ENCODE data around the gene CRYZL1. TPM values are rescaled to one million over a fixed set of nuclear protein-coding genes. Genes with fewer than 3 reads are reported as not detected.

Gene CRYZL1
- polyA plus RNA-seq, 3 donors, result 25.9 to 30.6 (median 26.1) TPM

- peaks cover 79% of the 10 kb centered on the region for H3K79me2 ChIP-seq (ENCODE audit: insufficient read depth, low read length)
- H3K9me3 Mint-ChIP-seq, result no peaks in the 10 kb centered on the region
Measured at GRCh38 chr21:33566514-33566913, 75.0 kb downstream of the CRYZL1 start.

GRCh38 chr21:33562389-33562788, 79.2 kb downstream of the CRYZL1 start:
- no peaks in the 10 kb centered on the region for H3K9me3 Mint-ChIP-seq
- H4K20me1 ChIP-seq (ENCODE audit: insufficient read depth, low read length), result peaks cover 95% of the 10 kb centered on the region
- H3K36me3 Mint-ChIP-seq, result peaks cover 52 to 76% of the 10 kb centered on the region in 2 donors
- H2AFZ ChIP-seq (ENCODE audit: insufficient read depth, low read depth, low read length, poor library complexity, severe bottlenecking), result no peak overlapping the region
- TF ChIP-seq CTCF (IDR thresholded peaks at IDR 0.05), result no peak
- H3K27ac ChIP-seq (ENCODE audit: low read depth in 1 of 2, low read length in 2 of 2), result no peak overlapping the region
- H3K9me3 ChIP-seq (replicated peaks in 1 of 2; ENCODE audit: control insufficient read depth in 1 of 2, insufficient read depth in 1 of 2, low read length in 2 of 2), result no peaks in the 10 kb centered on the region
- no peaks in the 10 kb centered on the region for H3K4me1 ChIP-seq (ENCODE audit: control insufficient read depth in 1 of 2, insufficient read depth in 2 of 2, low read length in 2 of 2)
- no peak for DNase-seq
- H3K79me2 ChIP-seq (ENCODE audit: insufficient read depth, low read length), result peaks cover 78% of the 10 kb centered on the region
- no peaks in the 10 kb centered on the region for H3K4me1 Mint-ChIP-seq
- no peak overlapping the region for H3K4me3 Mint-ChIP-seq
- no peak overlapping the region for H3K4me2 ChIP-seq (replicated peaks; ENCODE audit: extremely low read depth, low read length, poor library complexity, severe bottlenecking)
- no peaks in the 10 kb centered on the region for H3K27me3 ChIP-seq (ENCODE audit: control insufficient read depth in 2 of 2, insufficient read depth in 2 of 2, low read length in 2 of 2)
- no peak overlapping the region for H3K4me3 ChIP-seq (replicated peaks in 1 of 3; ENCODE audit: low read depth in 2 of 3, low read length in 3 of 3)
- no CpG with 5 or more reads among the region's 2 CpGs for WGBS (ENCODE audit: insufficient coverage)
- no peaks in the 10 kb centered on the region for H3K27me3 Mint-ChIP-seq (ENCODE audit: low read depth in 3 of 3)
- intact Hi-C loops (cut with micrococcal nuclease), result no loop called here
- H3K36me3 ChIP-seq (replicated peaks in 1 of 2; ENCODE audit: control insufficient read depth in 1 of 2, insufficient read depth in 2 of 2, low read length in 2 of 2), result peaks cover 77 to 94% of the 10 kb centered on the region in 2 donors
- peak overlapping the region in 1 of 7 donors; percentile 22 for H3K27ac Mint-ChIP-seq
- no peak overlapping the region for H3K9ac ChIP-seq (ENCODE audit: insufficient read depth, low read length, poor library complexity, severe bottlenecking)

More at GRCh38 chr21:33566514-33566913, 75.0 kb downstream of the CRYZL1 start:
- Histone ChIP-seq H3K9me3 (replicated peaks in 1 of 2; ENCODE audit: control insufficient read depth in 1 of 2, insufficient read depth in 1 of 2, low read length in 2 of 2) (no peaks in the 10 kb centered on the region), H4K20me1 (ENCODE audit: insufficient read depth, low read length) (peaks cover 95% of the 10 kb centered on the region), H2AFZ (ENCODE audit: insufficient read depth, low read depth, low read length, poor library complexity, severe bottlenecking) (no peak overlapping the region), H3K4me1 (ENCODE audit: control insufficient read depth in 1 of 2, insufficient read depth in 2 of 2, low read length in 2 of 2) (no peaks in the 10 kb centered on the region), H3K36me3 (replicated peaks in 1 of 2; ENCODE audit: control insufficient read depth in 1 of 2, insufficient read depth in 2 of 2, low read length in 2 of 2) (peaks cover 75 to 94% of the 10 kb centered on the region in 2 donors), H3K4me2 (replicated peaks; ENCODE audit: extremely low read depth, low read length, poor library complexity, severe bottlenecking) (no peak overlapping the region), H3K9ac (ENCODE audit: insufficient read depth, low read length, poor library complexity, severe bottlenecking) (no peak overlapping the region), H3K27me3 (ENCODE audit: control insufficient read depth in 2 of 2, insufficient read depth in 2 of 2, low read length in 2 of 2) (no peaks in the 10 kb centered on the region), H3K4me3 (replicated peaks in 1 of 3; ENCODE audit: low read depth in 2 of 3, low read length in 3 of 3) (no peak overlapping the region), H3K27ac (ENCODE audit: low read depth in 1 of 2, low read length in 2 of 2) (no peak overlapping the region)
- Mint-ChIP-seq H3K27me3 (ENCODE audit: low read depth in 3 of 3) (no peaks in the 10 kb centered on the region), H3K27ac (no peak overlapping the region), H3K36me3 (peaks cover 42 to 65% of the 10 kb centered on the region in 2 donors), H3K4me1 (no peaks in the 10 kb centered on the region), H3K4me3 (no peak overlapping the region)
- no CpG with 5 or more reads among the region's 2 CpGs for WGBS (ENCODE audit: insufficient coverage)
- intact Hi-C loops (cut with micrococcal nuclease), result no loop called here
- no peak for DNase-seq
- no peak for TF ChIP-seq CTCF (IDR thresholded peaks at IDR 0.05)
